ENCODE measurements around the gene ZMYND8. TPM values are rescaled to one million over a fixed set of nuclear protein-coding genes. Genes with fewer than 3 reads are reported as not detected.

The ZMYND8 gene
- total RNA-seq, 3 donors from 2014 or later (not counting 1 experiment from before 2014, with no cell fraction given): 57.6 to 72.6 (median 69.8) TPM

DNA sequence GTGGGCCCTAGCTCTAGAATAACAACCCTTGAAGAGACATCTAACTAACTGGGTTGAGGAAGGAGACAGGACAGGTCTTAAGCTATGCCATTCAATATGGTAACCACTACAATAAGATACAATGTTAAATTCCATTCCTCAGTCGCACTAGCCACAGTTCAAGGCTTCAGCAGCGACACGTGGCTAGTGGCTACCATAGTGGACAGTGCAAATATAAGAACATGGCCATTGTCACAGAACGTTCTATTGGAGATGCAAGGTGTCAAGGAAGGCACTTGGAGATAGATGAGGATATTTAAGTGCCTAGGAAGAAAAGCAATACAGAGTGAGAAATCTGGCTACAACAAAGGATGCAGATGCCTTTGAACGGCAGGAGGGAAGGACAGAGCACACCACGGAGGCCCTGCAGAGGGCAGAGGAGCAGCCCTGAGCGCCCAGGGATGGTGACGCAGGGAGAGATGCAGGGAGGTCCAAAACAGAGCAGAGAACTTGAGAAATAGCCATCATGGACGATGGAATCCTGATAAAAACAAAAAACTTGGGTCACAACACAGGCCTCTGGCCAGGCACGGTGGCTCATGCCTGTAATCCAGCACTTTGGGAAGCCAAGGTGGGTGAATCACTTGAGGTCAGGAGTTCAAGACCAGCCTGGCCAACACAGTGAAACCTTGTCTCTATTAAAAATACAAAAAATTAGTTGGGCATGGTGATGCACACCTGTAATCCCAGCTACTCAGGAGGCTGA, 140.7 kb downstream of the ZMYND8 start:
- Mint-ChIP-seq H3K9me3 (no peaks in the 10 kb centered on the region), H3K27ac (peak overlapping the region in 1 of 2 donors; percentile 47), H3K4me1 (peaks cover 10 to 11% of the 10 kb centered on the region in 2 donors), H3K4me3 (no peak overlapping the region), H3K27me3 (ENCODE audit: low read depth in 2 of 2) (no peaks in the 10 kb centered on the region), H3K36me3 (peaks cover 7% of the 10 kb centered on the region)
- no peaks in the 10 kb centered on the region for H3K27me3 ChIP-seq (ENCODE audit: control insufficient read depth, insufficient read depth, low read length)
- ATAC-seq (no peak), DNase-seq (no peak)
- WGBS (ENCODE audit: insufficient coverage): 95% methylated on average over 10 of the region's 10 CpGs
- TF ChIP-seq, protein P1, sequence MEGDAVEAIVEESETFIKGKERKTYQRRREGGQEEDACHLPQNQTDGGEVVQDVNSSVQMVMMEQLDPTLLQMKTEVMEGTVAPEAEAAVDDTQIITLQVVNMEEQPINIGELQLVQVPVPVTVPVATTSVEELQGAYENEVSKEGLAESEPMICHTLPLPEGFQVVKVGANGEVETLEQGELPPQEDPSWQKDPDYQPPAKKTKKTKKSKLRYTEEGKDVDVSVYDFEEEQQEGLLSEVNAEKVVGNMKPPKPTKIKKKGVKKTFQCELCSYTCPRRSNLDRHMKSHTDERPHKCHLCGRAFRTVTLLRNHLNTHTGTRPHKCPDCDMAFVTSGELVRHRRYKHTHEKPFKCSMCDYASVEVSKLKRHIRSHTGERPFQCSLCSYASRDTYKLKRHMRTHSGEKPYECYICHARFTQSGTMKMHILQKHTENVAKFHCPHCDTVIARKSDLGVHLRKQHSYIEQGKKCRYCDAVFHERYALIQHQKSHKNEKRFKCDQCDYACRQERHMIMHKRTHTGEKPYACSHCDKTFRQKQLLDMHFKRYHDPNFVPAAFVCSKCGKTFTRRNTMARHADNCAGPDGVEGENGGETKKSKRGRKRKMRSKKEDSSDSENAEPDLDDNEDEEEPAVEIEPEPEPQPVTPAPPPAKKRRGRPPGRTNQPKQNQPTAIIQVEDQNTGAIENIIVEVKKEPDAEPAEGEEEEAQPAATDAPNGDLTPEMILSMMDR (IDR thresholded peaks at IDR 0.05): no peak
- no peaks in the 10 kb centered on the region for H3K9me3 ChIP-seq (ENCODE audit: control insufficient read depth, insufficient read depth, low read length)
- no peak overlapping the region for H3K4me3 ChIP-seq (ENCODE audit: low read length)
- H3K36me3 ChIP-seq (ENCODE audit: control insufficient read depth, insufficient read depth, low read length): peaks cover 72% of the 10 kb centered on the region
- H3K27ac ChIP-seq (ENCODE audit: low read length): no peak overlapping the region
- intact Hi-C loops (cut with micrococcal nuclease): no loop called here
- no peaks in the 10 kb centered on the region for H3K4me1 ChIP-seq (ENCODE audit: control insufficient read depth, insufficient read depth, low read length)

DNA sequence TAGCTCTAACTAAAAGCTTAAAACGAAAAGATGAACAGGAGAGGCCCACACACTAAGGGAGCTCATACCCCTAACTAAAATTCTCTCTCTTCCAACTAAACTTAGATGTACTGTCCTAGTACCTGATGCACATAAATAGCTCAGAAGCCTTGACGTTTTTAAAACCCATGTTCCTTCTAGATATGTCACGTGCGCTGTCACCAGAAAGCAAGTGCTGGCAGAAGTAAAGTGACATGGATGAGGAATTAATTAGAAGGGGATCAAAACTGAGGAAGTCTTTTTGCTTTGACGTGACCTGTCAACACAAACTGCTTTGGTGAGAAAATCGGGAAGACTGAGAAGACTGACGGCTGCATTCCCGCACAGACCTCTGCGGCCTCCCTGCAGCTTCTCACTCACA, 142.5 kb downstream of the ZMYND8 start:
- no peak overlapping the region for H3K27ac Mint-ChIP-seq
- no peak for DNase-seq
- WGBS (ENCODE audit: insufficient coverage): 97% methylated on average over 9 of the region's 9 CpGs
- Histone ChIP-seq H3K27ac (ENCODE audit: low read length) (no peak overlapping the region), H3K4me1 (ENCODE audit: control insufficient read depth, insufficient read depth, low read length) (no peaks in the 10 kb centered on the region), H3K36me3 (ENCODE audit: control insufficient read depth, insufficient read depth, low read length) (peaks cover 74% of the 10 kb centered on the region), H3K4me3 (ENCODE audit: low read length) (no peak overlapping the region), H3K9me3 (ENCODE audit: control insufficient read depth, insufficient read depth, low read length) (no peaks in the 10 kb centered on the region), H3K27me3 (ENCODE audit: control insufficient read depth, insufficient read depth, low read length) (no peaks in the 10 kb centered on the region)
- peaks cover 5 to 11% of the 10 kb centered on the region in 2 donors for H3K4me1 Mint-ChIP-seq
- no peaks in the 10 kb centered on the region for H3K9me3 Mint-ChIP-seq
- H3K4me3 Mint-ChIP-seq: no peak overlapping the region
- TF ChIP-seq, protein P1 (IDR thresholded peaks at IDR 0.05): no peak
- intact Hi-C loops (cut with micrococcal nuclease): no loop called here
- H3K27me3 Mint-ChIP-seq (ENCODE audit: low read depth in 2 of 2): no peaks in the 10 kb centered on the region
- H3K36me3 Mint-ChIP-seq: peaks cover 14% of the 10 kb centered on the region
- ATAC-seq: no peak

- no peaks in the 10 kb centered on the region for H3K9me3 Mint-ChIP-seq
- 90% methylated on average over 7 of the region's 9 CpGs for WGBS (ENCODE audit: insufficient coverage)
- no peak for DNase-seq
- TF ChIP-seq, protein P1 (IDR thresholded peaks at IDR 0.05): no peak
- no peaks in the 10 kb centered on the region for H3K27me3 ChIP-seq (ENCODE audit: control insufficient read depth, insufficient read depth, low read length)
- H3K4me1 ChIP-seq (ENCODE audit: control insufficient read depth, insufficient read depth, low read length): no peaks in the 10 kb centered on the region
- no peak overlapping the region for H3K27ac Mint-ChIP-seq
- ATAC-seq: no peak
- no peak overlapping the region for H3K4me3 Mint-ChIP-seq
- H3K36me3 ChIP-seq (ENCODE audit: control insufficient read depth, insufficient read depth, low read length): peaks cover 69% of the 10 kb centered on the region
- no peak overlapping the region for H3K4me3 ChIP-seq (ENCODE audit: low read length)
- no peak overlapping the region for H3K27ac ChIP-seq (ENCODE audit: low read length)
- no peaks in the 10 kb centered on the region for H3K9me3 ChIP-seq (ENCODE audit: control insufficient read depth, insufficient read depth, low read length)
- H3K4me1 Mint-ChIP-seq: peaks cover 5% of the 10 kb centered on the region in 2 donors
- peaks cover 14% of the 10 kb centered on the region for H3K36me3 Mint-ChIP-seq
- intact Hi-C loops (cut with micrococcal nuclease): no loop called here
- H3K27me3 Mint-ChIP-seq (ENCODE audit: low read depth in 2 of 2): no peaks in the 10 kb centered on the region
Measured at GRCh38 chr20:47212606-47213207, 143.8 kb downstream of the ZMYND8 start.
